Islet precursor cell (in vitro differentiated cells): ENCODE results near the gene DUSP3.

ENCODE experiments used
- DNase-seq: peaks from one replicate; pipeline ENCODE4 v3.0.0-alpha.2; 2018

DUSP3 gene

DNA sequence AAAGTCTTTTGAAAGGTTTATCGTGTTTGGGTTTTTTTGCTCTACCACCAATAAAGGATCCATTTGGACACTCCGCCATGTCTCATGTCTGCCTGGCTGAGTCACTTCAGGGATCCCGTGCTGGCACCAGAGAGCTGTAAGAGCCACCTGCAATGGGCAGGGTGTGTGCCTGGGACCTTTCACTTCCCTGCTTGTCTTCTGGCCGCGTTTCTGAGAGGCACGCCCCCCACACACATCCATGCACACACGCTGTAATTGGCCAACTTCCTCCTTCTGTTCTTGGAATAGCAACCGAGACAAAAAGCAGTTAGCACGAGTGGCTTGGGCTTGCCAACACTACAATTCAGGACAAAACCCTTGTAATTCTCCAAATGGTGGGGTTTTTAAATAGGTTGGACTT, 10.4 kb downstream of the DUSP3 start:
- DNase-seq: no peak

DNA sequence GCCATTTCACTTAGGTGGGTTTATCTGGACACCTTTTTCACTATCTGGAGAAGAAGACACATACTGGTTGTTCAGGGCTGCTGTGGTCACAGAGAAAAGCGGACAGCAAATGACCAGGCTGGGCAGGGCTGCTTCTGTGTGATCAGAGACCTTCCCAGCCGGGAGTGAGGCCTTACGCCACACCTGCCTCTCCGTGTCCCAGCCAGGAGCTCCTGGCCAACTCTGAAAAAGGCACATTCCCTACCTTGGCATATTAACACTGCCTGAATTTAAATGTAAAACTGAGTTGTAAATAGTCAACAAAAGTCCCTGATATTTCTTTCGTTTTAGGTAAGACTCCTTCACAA, 11.1 kb downstream of the DUSP3 start:
- DNase-seq: no peak

- DNase-seq: no peak
These were observed 11.6 kb downstream of the DUSP3 start for GRCh38 chr17:43767053-43767712.

GRCh38 chr17:43766413-43767052, 12.2 kb downstream of the DUSP3 start:
- DNase-seq: no peak

GRCh38 chr17:43760254-43760852, 18.4 kb downstream of the DUSP3 start:
- DNase-seq: peak; percentile 99

- no peak for DNase-seq
These were observed 18.9 kb downstream of the DUSP3 start for GRCh38 chr17:43759836-43760235.

DNA sequence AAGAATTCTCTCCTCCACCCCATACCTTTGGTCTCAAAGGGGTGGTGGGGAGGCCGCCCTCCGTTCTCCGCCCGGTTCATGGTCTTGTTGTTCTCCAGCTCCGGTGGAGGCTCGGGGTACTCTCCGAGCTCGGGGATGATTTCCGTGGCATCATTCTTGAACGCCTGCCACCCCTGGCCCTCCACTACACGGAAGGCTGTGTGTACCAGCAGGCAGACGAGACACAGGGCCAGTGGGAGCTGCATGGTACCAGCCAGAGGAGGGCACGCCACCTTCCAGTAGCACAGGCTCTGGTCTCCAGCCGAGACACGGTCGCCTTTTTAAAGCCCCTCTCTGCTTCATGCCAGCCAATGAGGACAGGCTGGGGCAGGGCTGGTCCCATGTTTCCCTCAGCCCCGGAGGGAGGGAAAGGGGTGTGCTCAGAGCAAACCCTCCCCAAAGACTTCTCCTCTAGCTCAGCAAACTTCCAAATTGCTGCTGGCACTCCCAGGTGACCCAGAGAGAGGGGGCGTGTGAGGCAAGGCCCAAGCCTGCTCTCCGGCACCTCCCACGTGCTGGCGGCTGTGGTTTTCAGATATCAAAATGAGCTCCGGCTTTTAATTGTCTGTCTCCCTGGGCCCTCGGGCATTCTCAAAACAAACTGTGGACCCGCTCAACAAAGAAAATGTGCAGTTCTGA, 20.1 kb downstream of the DUSP3 start, which contains the start of gene SOST:
TSS of gene SOST (minus strand) at position 295 of the 678 bp plus-strand sequence. CDS start at position 245, 50 bp downstream.
- no peak for DNase-seq

GRCh38 chr17:43758086-43758485, 20.7 kb downstream of the DUSP3 start:
- DNase-seq: no peak

DNA sequence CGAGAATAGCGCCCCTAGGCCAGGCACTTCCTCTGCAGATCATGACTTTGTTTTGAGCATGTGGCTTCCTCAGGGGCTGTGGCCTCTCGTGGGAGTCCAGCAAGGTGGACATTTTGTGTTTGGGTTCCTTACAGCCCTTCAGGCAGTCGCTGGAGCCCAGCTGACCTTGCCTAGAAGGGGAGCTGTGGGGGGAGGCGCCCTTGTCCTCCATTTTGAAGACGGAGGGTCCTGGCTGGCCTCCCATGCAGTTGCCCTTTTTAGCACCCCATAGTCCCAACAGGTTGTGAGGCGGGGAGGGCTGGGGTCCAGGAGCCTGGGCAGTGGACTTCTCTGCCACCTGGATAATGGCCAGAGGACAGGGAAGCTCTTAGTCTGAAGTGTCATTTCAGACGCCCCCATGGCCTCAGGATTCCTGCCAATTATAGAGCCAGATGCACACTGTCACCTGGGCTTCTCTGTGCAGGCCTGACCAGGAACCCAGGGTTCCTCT, 21.6 kb downstream of the DUSP3 start:
- DNase-seq: no peak

DNA sequence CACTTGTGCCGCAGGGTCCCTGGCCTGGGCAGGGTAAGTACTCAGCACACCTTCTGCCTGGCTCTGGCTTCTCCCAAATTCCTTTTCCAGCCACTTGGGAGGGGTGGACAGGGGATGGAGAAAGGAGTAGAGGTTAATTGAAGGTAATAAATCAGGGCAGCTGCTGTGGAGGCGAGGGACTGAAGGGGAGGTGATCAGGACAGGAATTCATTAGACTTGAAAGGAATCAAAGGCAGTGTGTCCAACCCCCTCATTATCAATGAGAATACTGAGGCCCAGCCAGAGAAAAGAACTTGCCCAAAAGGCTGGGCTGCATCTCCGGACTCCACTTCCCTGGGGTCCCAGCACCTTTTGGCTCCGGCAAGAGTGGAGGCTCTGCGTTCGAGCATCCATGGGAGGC, 22.6 kb downstream of the DUSP3 start:
- no peak for DNase-seq

DNA sequence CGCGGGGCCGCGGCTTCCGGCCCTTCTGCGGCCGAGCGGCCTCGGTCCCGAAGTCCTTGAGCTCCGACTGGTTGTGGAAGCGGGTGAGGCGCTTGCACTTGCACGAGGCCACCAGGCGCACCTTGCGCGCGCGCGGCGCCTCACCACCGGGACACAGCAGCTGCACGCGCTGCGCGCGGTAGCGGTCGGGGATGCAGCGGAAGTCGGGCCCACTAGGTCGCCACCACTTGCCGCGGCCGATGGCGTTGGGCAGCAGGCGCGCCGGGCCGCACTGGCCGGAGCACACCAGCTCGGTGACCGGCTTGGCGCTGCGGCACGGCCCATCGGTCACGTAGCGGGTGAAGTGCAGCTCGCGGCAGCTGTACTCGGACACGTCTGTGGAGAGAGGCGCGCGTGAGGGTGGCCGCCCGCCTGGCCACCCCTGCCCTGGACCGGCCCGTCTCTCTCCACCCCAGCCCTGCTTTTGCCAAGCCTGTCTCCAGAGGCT, 23.3 kb downstream of the DUSP3 start:
- DNase-seq: peak; percentile 90

DNA sequence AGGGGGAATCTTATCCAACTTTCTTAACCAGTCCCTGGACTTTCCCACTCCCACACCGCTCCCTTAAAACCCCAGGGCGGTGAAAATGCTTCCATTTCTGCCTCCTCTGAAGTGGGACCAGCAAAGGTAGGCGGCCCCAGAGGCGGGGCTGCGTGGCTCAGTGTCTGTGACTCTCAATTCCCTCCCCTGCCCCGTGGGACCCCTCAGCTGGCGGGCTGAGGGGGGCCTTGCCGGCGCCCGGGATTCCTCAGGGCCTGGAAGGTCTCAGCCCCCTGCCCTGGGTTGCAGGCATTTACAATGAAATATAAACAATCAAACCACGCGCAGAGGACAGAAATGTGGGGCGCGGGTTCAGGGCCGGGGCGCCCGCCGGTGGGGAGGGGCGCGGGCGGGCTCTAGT, 23.8 kb downstream of the DUSP3 start:
- no peak for DNase-seq

DNA sequence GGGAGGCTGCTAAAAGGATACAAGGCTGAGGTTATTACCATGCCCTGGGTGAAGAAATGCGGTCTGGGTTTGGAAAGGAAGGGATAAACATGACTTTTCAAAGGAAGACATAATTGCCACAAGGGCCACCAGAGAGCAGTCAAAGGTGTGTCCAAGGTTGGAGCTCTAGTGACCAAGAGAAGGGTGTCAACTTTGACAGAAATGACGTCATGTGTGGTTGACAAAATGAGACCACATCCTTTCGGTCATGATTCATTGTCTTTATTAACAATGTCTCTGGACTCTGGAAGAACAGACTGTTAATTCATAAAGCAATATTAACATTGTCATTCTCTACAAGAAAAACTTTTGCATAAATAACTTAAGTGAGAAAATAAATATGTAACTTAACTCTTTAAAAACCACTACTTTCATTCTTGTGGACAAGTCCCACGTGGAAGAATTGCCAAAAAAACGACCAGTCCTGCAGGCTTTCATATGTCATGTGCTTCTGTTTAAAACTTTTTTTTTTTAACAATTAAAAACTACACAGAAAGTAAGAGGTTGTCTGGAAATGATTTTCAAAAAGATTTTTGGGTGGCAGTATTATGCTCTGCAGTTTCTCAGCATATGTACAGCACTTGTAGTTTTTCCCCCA, 25.2 kb downstream of the DUSP3 start:
- no peak for DNase-seq

- no peak for DNase-seq
These were observed 28.6 kb downstream of the DUSP3 start for GRCh38 chr17:43750153-43750552.

DNA sequence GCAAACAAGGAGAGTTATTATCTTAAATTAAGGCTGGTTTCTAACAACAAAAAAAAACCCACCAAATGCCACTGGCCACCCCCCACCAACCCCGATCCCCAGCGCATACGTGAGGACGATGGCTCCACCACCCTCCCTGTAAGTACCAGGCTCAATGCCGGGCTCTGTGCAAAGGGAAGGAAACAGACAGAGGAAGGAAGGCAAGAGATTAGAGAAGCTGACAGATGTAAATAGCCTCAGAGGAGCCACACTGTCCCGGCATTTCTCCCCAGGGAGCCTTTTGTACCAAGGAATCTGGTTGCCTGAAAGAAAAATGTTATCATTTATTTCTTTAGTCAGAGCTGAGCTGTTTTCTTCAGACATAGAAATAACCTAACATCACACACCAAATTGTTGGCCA, 33.2 kb downstream of the DUSP3 start:
- no peak for DNase-seq

DNA sequence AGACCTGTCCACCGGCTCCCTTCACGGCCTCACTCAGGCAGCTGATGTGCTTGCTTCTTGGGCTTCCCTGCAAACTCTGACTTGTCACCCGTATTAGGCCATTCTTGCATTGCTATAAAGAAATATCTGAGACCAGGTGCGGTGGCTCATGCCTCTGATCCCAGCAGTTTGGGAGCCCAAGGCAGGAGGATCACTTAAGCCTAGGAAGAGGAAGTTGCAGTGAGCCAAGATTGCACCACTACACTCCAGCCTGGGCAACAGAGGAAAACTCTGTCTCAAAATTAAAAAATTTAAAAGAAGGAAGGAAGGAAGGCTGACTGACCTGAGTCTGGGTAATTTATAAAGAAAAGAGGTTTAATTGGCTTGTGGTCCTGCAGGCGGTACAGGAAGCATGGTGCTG, 37.1 kb downstream of the DUSP3 start:
- no peak for DNase-seq

DNA sequence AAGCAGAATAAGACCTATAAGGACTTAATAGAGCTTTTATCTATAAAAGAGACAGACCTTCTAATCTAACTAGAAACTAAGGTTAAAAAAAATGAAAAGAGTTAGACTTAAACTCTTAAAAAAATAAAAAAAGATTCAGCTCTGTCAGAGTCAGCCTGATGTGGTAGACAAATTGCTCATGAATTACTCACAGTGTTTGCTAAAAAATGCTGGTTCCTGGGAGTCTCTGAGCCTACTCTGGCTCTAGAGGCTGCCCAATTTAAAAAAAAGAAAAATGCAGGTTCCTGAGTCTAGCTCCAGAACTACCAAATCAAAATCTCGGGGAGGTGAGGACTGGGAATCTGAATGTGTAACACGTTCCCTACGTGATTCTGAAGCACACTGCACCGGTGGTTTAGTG, 38.2 kb downstream of the DUSP3 start:
- no peak for DNase-seq

- DNase-seq: no peak
These were observed 41.1 kb downstream of the DUSP3 start for GRCh38 chr17:43737722-43738121.

GRCh38 chr17:43736389-43736788, 42.4 kb downstream of the DUSP3 start:
- DNase-seq: no peak

DNA sequence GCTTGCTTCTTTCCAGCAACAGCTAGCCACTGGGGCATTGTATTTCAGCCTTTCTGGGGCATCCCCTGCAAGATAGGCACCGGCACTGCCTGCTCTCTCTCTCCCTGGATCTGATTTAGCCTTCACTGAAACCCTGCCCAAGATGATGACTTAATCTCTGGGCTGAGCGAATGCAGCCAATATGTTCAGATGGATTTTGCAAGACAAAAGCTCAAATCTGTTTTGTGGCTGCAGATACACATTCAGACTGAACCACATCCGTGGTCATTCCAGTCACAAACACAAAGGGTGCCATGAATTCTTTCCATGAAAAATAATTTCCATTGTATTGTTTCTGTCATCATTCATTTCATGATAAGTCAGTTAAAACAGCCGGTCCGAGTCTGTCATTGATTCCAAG, 44.4 kb downstream of the DUSP3 start:
- no peak for DNase-seq

DNA sequence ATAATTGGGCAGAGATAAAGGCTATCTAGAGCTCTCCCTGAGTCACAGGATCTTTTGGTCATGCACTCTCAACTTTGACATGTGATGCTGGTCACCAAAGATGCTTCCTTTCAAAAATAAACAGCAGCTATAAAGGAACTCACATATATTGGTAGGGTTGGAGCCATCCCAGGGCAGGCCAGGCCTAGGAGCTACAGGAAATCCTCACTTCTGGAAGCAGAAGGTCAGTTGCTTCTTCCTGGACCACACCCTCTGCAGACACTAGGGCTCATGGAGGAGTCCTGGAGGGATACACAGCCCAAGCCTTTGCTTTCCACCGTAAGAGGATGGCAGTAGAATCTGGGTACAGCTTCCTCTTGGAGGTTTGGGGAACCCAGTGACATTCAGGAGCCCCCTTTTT, 44.8 kb downstream of the DUSP3 start:
- DNase-seq: no peak

GRCh38 chr17:43732958-43733357, 45.8 kb downstream of the DUSP3 start:
- DNase-seq: peak; percentile 72

GRCh38 chr17:43728081-43728480, 50.7 kb downstream of the DUSP3 start:
- DNase-seq: no peak
